GM23338 (cell line): ENCODE data around the gene ABCB8. TPM values are rescaled to one million over a fixed set of nuclear protein-coding genes. Genes with fewer than 3 reads are reported as not detected.

Source experiments
- ATAC-seq: fragments of 200-7000 bp; cut with Tn5 transposase; 3 replicates; pipeline ENCODE4 v1.9.1; 2020
- DNase-seq: peaks from one replicate; pipeline ENCODE4 v3.0.0-alpha.2; 2015; ENCODE audit warnings: low spot score
- H2AFZ ChIP-seq: fragments of 200-600 bp; sonication (generic); 2 replicates; pipeline ENCODE4 v1.8.0; 2016; ENCODE audit warnings: antibody characterized with exemption, mild to moderate bottlenecking, moderate library complexity
- H3F3A ChIP-seq: fragments of 200-600 bp; sonication (generic); replicated peaks from 2 replicates; pipeline ENCODE4 v1.8.0; 2017; ENCODE audit warnings: antibody characterized with exemption, mixed run types, low read depth
- H3K27ac ChIP-seq: fragments of 200-600 bp; sonication (generic); 2 replicates; pipeline ENCODE4 v1.6.1; 2016; ENCODE audit warnings: low read depth
- H3K27me3 ChIP-seq: fragments of 200-600 bp; sonication (generic); 2 replicates; pipeline ENCODE4 v1.8.0; 2016; ENCODE audit warnings: mild to moderate bottlenecking, mixed run types, moderate library complexity; ENCODE audit not compliant: insufficient read depth
- H3K36me3 ChIP-seq: fragments of 200-600 bp; sonication (generic); 2 replicates; pipeline ENCODE4 v1.8.0; 2016; ENCODE audit warnings: mild to moderate bottlenecking; ENCODE audit not compliant: insufficient read depth
- H3K4me1 ChIP-seq: fragments of 200-600 bp; sonication (generic); 2 replicates; pipeline ENCODE4 v1.8.0; 2016; ENCODE audit warnings: mild to moderate bottlenecking, moderate library complexity; ENCODE audit not compliant: insufficient read depth
- H3K4me2 ChIP-seq: fragments of 200-600 bp; sonication (generic); 2 replicates; pipeline ENCODE4 v1.7.1; 2017; ENCODE audit warnings: mixed run types
- H3K4me3 ChIP-seq: fragments of 200-600 bp; sonication (generic); 2 replicates; pipeline ENCODE4 v1.6.1; 2016; ENCODE audit warnings: mixed run types
- H3K79me2 ChIP-seq: fragments of 200-600 bp; sonication (generic); replicated peaks from 2 replicates; pipeline ENCODE4 v1.8.0; 2017; ENCODE audit warnings: mild to moderate bottlenecking; ENCODE audit not compliant: insufficient read depth
- H3K9me2 ChIP-seq: fragments of 200-600 bp; sonication (generic); 2 replicates; pipeline ENCODE4 v1.8.0; 2017; ENCODE audit not compliant: insufficient read depth
- H4K20me1 ChIP-seq: fragments of 200-600 bp; sonication (generic); replicated peaks from 2 replicates; pipeline ENCODE4 v1.8.0; 2017; ENCODE audit warnings: mild to moderate bottlenecking; ENCODE audit not compliant: insufficient read depth
- H3K27ac Mint-ChIP-seq: 2 replicates; pipeline ENCODE4 v1.8.0; 2020; ENCODE audit warnings: inconsistent platforms, mild to moderate bottlenecking, moderate library complexity, mixed read lengths
- H3K27me3 Mint-ChIP-seq: 3 replicates; pipeline ENCODE4 v1.8.0; 2022; ENCODE audit warnings: low read depth, mild to moderate bottlenecking, moderate library complexity, mixed read lengths, inconsistent platforms; ENCODE audit not compliant: insufficient read depth, poor library complexity
- H3K36me3 Mint-ChIP-seq: 3 replicates; pipeline ENCODE4 v1.8.0; 2021; ENCODE audit warnings: low read depth, mild to moderate bottlenecking, inconsistent platforms, moderate library complexity, mixed read lengths
- H3K4me1 Mint-ChIP-seq: 3 replicates; pipeline ENCODE4 v1.8.0; 2020; ENCODE audit warnings: mild to moderate bottlenecking, inconsistent platforms, mixed read lengths
- H3K4me3 Mint-ChIP-seq: 3 replicates; pipeline ENCODE4 v1.8.0; 2021; ENCODE audit warnings: moderate library complexity, mild to moderate bottlenecking, inconsistent platforms, mixed read lengths
- H3K9me3 Mint-ChIP-seq: 3 replicates; pipeline ENCODE4 v1.8.0; 2020; ENCODE audit warnings: moderate library complexity, mild to moderate bottlenecking, inconsistent platforms, mixed read lengths
- CREB1 ChIP-seq: fragments of 250-450 bp; sonication (Bioruptor Pico); IDR thresholded peaks from 2 replicates; pipeline ENCODE4 v1.5.0; 2020; ENCODE audit warnings: low read depth, mild to moderate bottlenecking, moderate library complexity
- ETS1 ChIP-seq: IDR thresholded peaks from 2 replicates; pipeline ENCODE4 v1.6.1; 2016; ENCODE audit warnings: antibody characterized with exemption
- EZH2 ChIP-seq: fragments of 200-600 bp; sonication (generic); IDR thresholded peaks from one replicate; pipeline ENCODE4 v1.8.0; 2017; ENCODE audit warnings: antibody characterized with exemption, mild to moderate bottlenecking, low read depth; ENCODE audit not compliant: unreplicated experiment
- EZH2phosphoT487 ChIP-seq: fragments of 200-600 bp; sonication (generic); IDR thresholded peaks from one replicate; pipeline ENCODE4 v1.8.1; 2018; ENCODE audit warnings: antibody characterized with exemption; ENCODE audit not compliant: unreplicated experiment
- JUNB ChIP-seq: IDR thresholded peaks from one replicate; pipeline ENCODE4 v1.6.1; 2016; ENCODE audit warnings: antibody characterized with exemption; ENCODE audit not compliant: unreplicated experiment
- NANOG ChIP-seq: IDR thresholded peaks from 2 replicates; pipeline ENCODE4 v1.6.1; 2016; ENCODE audit warnings: antibody characterized with exemption, borderline replicate concordance
- REST ChIP-seq: IDR thresholded peaks from one replicate; pipeline ENCODE4 v1.6.1; 2018; ENCODE audit warnings: antibody characterized with exemption; ENCODE audit not compliant: unreplicated experiment
- ZNF114 ChIP-seq: fragments of 250-450 bp; sonication (Bioruptor Pico); IDR thresholded peaks from 2 replicates; pipeline ENCODE4 v1.5.0; 2020; ENCODE audit warnings: mild to moderate bottlenecking, moderate library complexity
- ZNF331 ChIP-seq: fragments of 250-450 bp; sonication (Bioruptor Pico); IDR thresholded peaks from 2 replicates; pipeline ENCODE4 v1.5.0; 2020; ENCODE audit warnings: low read depth, mild to moderate bottlenecking, moderate library complexity
- polyA plus RNA-seq: library from polyadenylated mRNA; unstranded; fragments of >200 nt; fragmentation: Nextera tagmentation; extraction: Ambion mirVana; gene quantifications from 2 replicates; pipeline ENCODE4 v1.2.1, GENCODE V29; 2016
- total RNA-seq: library from RNA; depleted of rRNA; stranded (reverse); fragments of >200 nt; shearing (Covaris generic); gene quantifications from 2 replicates; pipeline ENCODE4 v1.2.3, GENCODE V29; 2014

Gene ABCB8
- total and polyA plus RNA-seq, 2 experiments from 2014 or later = 11.4 to 27.1 TPM

- no peak overlapping the region for H3K4me3 ChIP-seq
- Mint-ChIP-seq H3K27me3 (peaks cover 23% of the 10 kb centered on the region), H3K4me1 (peaks cover 32% of the 10 kb centered on the region), H3K36me3 (peaks cover 25% of the 10 kb centered on the region), H3K4me3 (no peak overlapping the region), H3K9me3 (no peaks in the 10 kb centered on the region; the same call in 2 of the 3 replicates), H3K27ac (no peak overlapping the region)
- no peaks in the 10 kb centered on the region for H3K9me2 ChIP-seq
- H4K20me1 ChIP-seq = peaks cover 67% of the 10 kb centered on the region
- peaks cover 9% of the 10 kb centered on the region; the same call in 1 of the 2 replicates for H3F3A ChIP-seq
- TF ChIP-seq NANOG = no peak
- no peak for TF ChIP-seq CREB1
- DNase-seq = no peak
- no peaks in the 10 kb centered on the region for H3K36me3 ChIP-seq
- no peak for ATAC-seq
- peaks cover 100% of the 10 kb centered on the region for H3K79me2 ChIP-seq
- H3K4me1 ChIP-seq = peaks cover 9% of the 10 kb centered on the region
- peaks cover 15% of the 10 kb centered on the region for H3K27me3 ChIP-seq
- peak overlapping the region; percentile 26; the same call in 1 of the 2 replicates for H3K4me2 ChIP-seq
- H2AFZ ChIP-seq = no peak overlapping the region
- no peak overlapping the region for H3K27ac ChIP-seq
Measured at GRCh38 chr7:151093748-151094147, 65.5 kb downstream of the ABCB8 start.

- peaks cover 5% of the 10 kb centered on the region for H3K4me1 ChIP-seq
- peaks cover 99% of the 10 kb centered on the region for H3K79me2 ChIP-seq
- no peak overlapping the region for H3K4me3 Mint-ChIP-seq
- no peaks in the 10 kb centered on the region; the same call in 2 of the 3 replicates for H3K9me3 Mint-ChIP-seq
- peaks cover 5% of the 10 kb centered on the region for H3K27me3 ChIP-seq
- no peak for ATAC-seq
- H4K20me1 ChIP-seq = peaks cover 58% of the 10 kb centered on the region
- 0 out of 2 replicates have a peak, but pooled peaks cover 2% of the 10 kb centered on the region for H3F3A ChIP-seq
- H3K4me3 ChIP-seq = no peak overlapping the region
- TF ChIP-seq REST = no peak
- no peak for TF ChIP-seq EZH2phosphoT487
- TF ChIP-seq EZH2 = no peak
- TF ChIP-seq ZNF114 (CRISPR knock-in tag) = no peak
- no peak for TF ChIP-seq ETS1
- TF ChIP-seq ZNF331 (CRISPR knock-in tag) = no peak
- TF ChIP-seq CREB1 = no peak
- TF ChIP-seq JUNB = no peak
- peaks cover 13% of the 10 kb centered on the region for H3K27me3 Mint-ChIP-seq
- no peak overlapping the region for H3K27ac Mint-ChIP-seq
- H3K9me2 ChIP-seq = no peaks in the 10 kb centered on the region
- H3K36me3 ChIP-seq = no peaks in the 10 kb centered on the region
- H3K4me2 ChIP-seq = no peak overlapping the region
- H3K4me1 Mint-ChIP-seq = peaks cover 24% of the 10 kb centered on the region
- DNase-seq = no peak
- H3K27ac ChIP-seq = no peak overlapping the region
- peaks cover 18% of the 10 kb centered on the region for H3K36me3 Mint-ChIP-seq
- H2AFZ ChIP-seq = no peak overlapping the region
Measured at GRCh38 chr7:151094675-151095074, 66.4 kb downstream of the ABCB8 start.
